ENCODE measurements around the gene SPINK8.

SPINK8 gene

DNA sequence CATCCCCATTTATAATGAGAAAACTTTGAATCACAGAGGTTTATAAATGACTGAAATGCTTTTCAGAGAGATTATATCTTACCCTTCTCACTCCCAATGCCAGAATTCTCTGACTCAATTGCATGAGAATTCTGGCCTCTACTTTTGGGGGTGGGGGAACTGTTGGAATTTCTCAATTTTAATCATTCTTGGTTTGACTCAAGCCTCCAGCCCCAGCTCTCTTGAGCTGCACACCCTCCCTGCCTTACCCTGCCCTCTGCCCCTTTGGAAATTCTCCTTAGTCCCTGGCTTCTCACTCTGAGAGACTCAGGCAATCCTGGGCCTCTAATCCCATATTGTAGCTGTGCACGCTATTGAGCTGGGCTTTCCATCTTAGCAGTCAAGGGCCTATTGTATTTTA is 48.3 kb downstream of the SPINK8 start:
- Histone ChIP-seq H3K4me3 (ENCODE audit: low read length, poor library complexity, severe bottlenecking) (no peak overlapping the region), H3K27me3 (ENCODE audit: insufficient read depth, low read length, poor library complexity, severe bottlenecking) (no peaks in the 10 kb centered on the region), H2AFZ (ENCODE audit: low read length) (no peak overlapping the region), H3K9ac (ENCODE audit: low read depth, low read length, poor library complexity, severe bottlenecking) (no peak overlapping the region), H3K4me2 (ENCODE audit: low read depth, low read length, poor library complexity, severe bottlenecking) (no peak overlapping the region), H3K9me3 (ENCODE audit: insufficient read depth, low read depth, low read length) (no peaks in the 10 kb centered on the region), H3F3A (ENCODE audit: low read depth) (no peaks in the 10 kb centered on the region), H3K4me1 (ENCODE audit: insufficient read depth, low read length, poor library complexity, severe bottlenecking) (no peaks in the 10 kb centered on the region), H3K36me3 (ENCODE audit: insufficient read depth, low read length) (no peaks in the 10 kb centered on the region), H4K20me1 (ENCODE audit: insufficient read depth, low read length, poor library complexity, severe bottlenecking) (no peaks in the 10 kb centered on the region), H3K9me2 (replicated peaks; ENCODE audit: low read depth, low read length) (no peaks in the 10 kb centered on the region), H3K79me2 (ENCODE audit: insufficient read depth, low read length) (no peaks in the 10 kb centered on the region)
- TF ChIP-seq CTCF (conservative IDR thresholded peaks at IDR 0.05; ENCODE audit: low read length) (no peak), EZH2phosphoT487 (IDR thresholded peaks at IDR 0.05; ENCODE audit: borderline replicate concordance) (no peak)

DNA sequence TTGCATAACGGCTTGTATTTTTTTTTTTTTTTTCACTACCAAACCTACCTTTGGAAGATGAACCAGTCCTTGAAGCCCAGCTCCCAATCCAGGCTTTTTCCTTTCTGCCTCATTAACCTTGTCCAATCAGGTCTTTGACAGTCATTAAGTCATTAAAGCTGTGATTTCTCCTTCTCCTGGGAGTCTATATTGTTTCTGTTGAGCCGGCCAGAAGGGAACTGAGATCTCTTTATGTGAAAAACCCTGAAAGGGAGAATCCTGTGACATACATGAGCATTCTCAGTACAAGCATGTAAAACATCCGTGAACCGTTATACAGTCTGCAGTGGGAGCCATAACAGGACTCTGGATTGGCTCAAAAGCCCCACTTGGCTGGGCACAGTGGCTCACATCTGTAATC is 52.6 kb downstream of the SPINK8 start:
- Histone ChIP-seq H3K36me3 (ENCODE audit: insufficient read depth, low read length) (no peaks in the 10 kb centered on the region), H3F3A (ENCODE audit: low read depth) (no peaks in the 10 kb centered on the region), H3K9ac (ENCODE audit: low read depth, low read length, poor library complexity, severe bottlenecking) (no peak overlapping the region), H3K27me3 (ENCODE audit: insufficient read depth, low read length, poor library complexity, severe bottlenecking) (no peaks in the 10 kb centered on the region), H3K79me2 (ENCODE audit: insufficient read depth, low read length) (no peaks in the 10 kb centered on the region), H3K9me2 (replicated peaks; ENCODE audit: low read depth, low read length) (no peaks in the 10 kb centered on the region), H3K4me2 (ENCODE audit: low read depth, low read length, poor library complexity, severe bottlenecking) (no peak overlapping the region), H3K4me3 (ENCODE audit: low read length, poor library complexity, severe bottlenecking) (no peak overlapping the region), H3K4me1 (ENCODE audit: insufficient read depth, low read length, poor library complexity, severe bottlenecking) (no peaks in the 10 kb centered on the region), H2AFZ (ENCODE audit: low read length) (no peak overlapping the region), H4K20me1 (ENCODE audit: insufficient read depth, low read length, poor library complexity, severe bottlenecking) (no peaks in the 10 kb centered on the region), H3K9me3 (ENCODE audit: insufficient read depth, low read depth, low read length) (no peaks in the 10 kb centered on the region)
- no peak for TF ChIP-seq CTCF (conservative IDR thresholded peaks at IDR 0.05; ENCODE audit: low read length)
- no peak for TF ChIP-seq EZH2phosphoT487 (IDR thresholded peaks at IDR 0.05; ENCODE audit: borderline replicate concordance)

GRCh38 chr3:48278884-48279559 is 54.4 kb downstream of the SPINK8 start:
- TF ChIP-seq EZH2phosphoT487 (IDR thresholded peaks at IDR 0.05; ENCODE audit: borderline replicate concordance): no peak
- TF ChIP-seq CTCF (conservative IDR thresholded peaks at IDR 0.05; ENCODE audit: low read length): no peak
- no peaks in the 10 kb centered on the region for H3K27me3 ChIP-seq (ENCODE audit: insufficient read depth, low read length, poor library complexity, severe bottlenecking)
- H3K36me3 ChIP-seq (ENCODE audit: insufficient read depth, low read length): no peaks in the 10 kb centered on the region
- H4K20me1 ChIP-seq (ENCODE audit: insufficient read depth, low read length, poor library complexity, severe bottlenecking): no peaks in the 10 kb centered on the region
- no peak overlapping the region for H3K9ac ChIP-seq (ENCODE audit: low read depth, low read length, poor library complexity, severe bottlenecking)
- no peaks in the 10 kb centered on the region for H3K9me2 ChIP-seq (replicated peaks; ENCODE audit: low read depth, low read length)
- no peaks in the 10 kb centered on the region for H3K9me3 ChIP-seq (ENCODE audit: insufficient read depth, low read depth, low read length)
- H3F3A ChIP-seq (ENCODE audit: low read depth): no peaks in the 10 kb centered on the region
- no peaks in the 10 kb centered on the region for H3K4me1 ChIP-seq (ENCODE audit: insufficient read depth, low read length, poor library complexity, severe bottlenecking)
- no peaks in the 10 kb centered on the region for H3K79me2 ChIP-seq (ENCODE audit: insufficient read depth, low read length)
- H3K4me2 ChIP-seq (ENCODE audit: low read depth, low read length, poor library complexity, severe bottlenecking): no peak overlapping the region
- H2AFZ ChIP-seq (ENCODE audit: low read length): no peak overlapping the region
- no peak overlapping the region for H3K4me3 ChIP-seq (ENCODE audit: low read length, poor library complexity, severe bottlenecking)
